Adipocyte (in vitro differentiated cells): ENCODE results near the gene MSMB.
"Not testable (repeated sequence)": the region's sequence is repeated elsewhere in the genome, so short reads cannot be mapped to it uniquely, and the experiment has no call there.

Source experiments
- DNase-seq: peaks from one replicate; pipeline ENCODE4 v3.0.0-alpha.2; 2015; ENCODE audit warnings: low read depth
- H3K27me3 ChIP-seq: replicated peaks from 2 replicates; pipeline ENCODE4 v1.7.0; 2013; ENCODE audit warnings: mild to moderate bottlenecking, low read length, moderate library complexity; ENCODE audit not compliant: control insufficient read depth, insufficient read depth
- H3K36me3 ChIP-seq: 2 replicates; pipeline ENCODE4 v1.7.0; 2013; ENCODE audit warnings: low read length, mild to moderate bottlenecking, moderate library complexity; ENCODE audit not compliant: control insufficient read depth, insufficient read depth, severe bottlenecking
- H3K4me1 ChIP-seq: 2 replicates; pipeline ENCODE4 v1.7.0; 2013; ENCODE audit warnings: mild to moderate bottlenecking, low read length, moderate library complexity; ENCODE audit not compliant: control insufficient read depth, insufficient read depth
- H3K4me3 ChIP-seq: 2 replicates; pipeline ENCODE4 v1.7.0; 2013; ENCODE audit warnings: mild to moderate bottlenecking, low read length, moderate library complexity
- H3K9ac ChIP-seq: 2 replicates; pipeline ENCODE4 v1.7.0; 2013; ENCODE audit warnings: mild to moderate bottlenecking, low read length, moderate library complexity
- H3K9me3 ChIP-seq: 2 replicates; pipeline ENCODE4 v1.7.0; 2013; ENCODE audit warnings: mild to moderate bottlenecking, low read length, moderate library complexity; ENCODE audit not compliant: control insufficient read depth

Gene MSMB

GRCh38 chr10:46046261-46046660 is at the start of gene MSMB:
TSS of gene MSMB (minus strand) at chr10:46046269. CDS start at chr10:46046237, 32 bp downstream.
- no peak within 1 kb of the TSS for H3K9ac ChIP-seq
- no peaks in the 10 kb centered on the region for H3K36me3 ChIP-seq
- H3K27me3 ChIP-seq, result peaks cover 46% of the 10 kb centered on the region
- no peak within 1 kb of the TSS for H3K4me3 ChIP-seq
- no peaks in the 10 kb centered on the region for H3K4me1 ChIP-seq
- H3K9me3 ChIP-seq, result no peaks in the 10 kb centered on the region
- DNase-seq, result no peak

GRCh38 chr10:46094931-46095750 is 49.1 kb upstream of the MSMB start:
- H3K4me3 ChIP-seq, result no peak overlapping the region
- no peaks in the 10 kb centered on the region for H3K36me3 ChIP-seq
- no peaks in the 10 kb centered on the region for H3K27me3 ChIP-seq
- H3K9me3 ChIP-seq, result peaks cover 3% of the 10 kb centered on the region
- H3K9ac ChIP-seq, result no peak overlapping the region
- no peaks in the 10 kb centered on the region for H3K4me1 ChIP-seq
- DNase-seq, result no peak

GRCh38 chr10:46094197-46094500 is 48.1 kb upstream of the MSMB start:
- H3K9ac ChIP-seq, result no peak overlapping the region
- H3K27me3 ChIP-seq, result no peaks in the 10 kb centered on the region
- H3K4me1 ChIP-seq, result no peaks in the 10 kb centered on the region
- DNase-seq, result no peak
- H3K36me3 ChIP-seq, result no peaks in the 10 kb centered on the region
- H3K4me3 ChIP-seq, result no peak overlapping the region
- H3K9me3 ChIP-seq, result peaks cover 2% of the 10 kb centered on the region

GRCh38 chr10:46093316-46094196 is 47.5 kb upstream of the MSMB start:
- H3K9me3 ChIP-seq, H3K4me1 ChIP-seq, H3K9ac ChIP-seq, H3K4me3 ChIP-seq, H3K36me3 ChIP-seq, DNase-seq, H3K27me3 ChIP-seq: not testable (repeated sequence)

GRCh38 chr10:46092524-46093081 is 46.5 kb upstream of the MSMB start:
- no peak for DNase-seq
- no peaks in the 10 kb centered on the region for H3K4me1 ChIP-seq
- H3K36me3 ChIP-seq, result no peaks in the 10 kb centered on the region
- no peak overlapping the region for H3K9ac ChIP-seq
- H3K4me3 ChIP-seq, result no peak overlapping the region
- no peaks in the 10 kb centered on the region for H3K27me3 ChIP-seq
- H3K9me3 ChIP-seq, result no peaks in the 10 kb centered on the region

GRCh38 chr10:46091828-46092523 is 45.9 kb upstream of the MSMB start:
- H3K4me3 ChIP-seq, result no peak overlapping the region
- no peaks in the 10 kb centered on the region for H3K9me3 ChIP-seq
- no peaks in the 10 kb centered on the region for H3K36me3 ChIP-seq
- DNase-seq, result no peak
- no peak overlapping the region for H3K9ac ChIP-seq
- no peaks in the 10 kb centered on the region for H3K27me3 ChIP-seq
- no peaks in the 10 kb centered on the region for H3K4me1 ChIP-seq

GRCh38 chr10:46091080-46091827 is 45.2 kb upstream of the MSMB start:
- Histone ChIP-seq H3K36me3 (no peaks in the 10 kb centered on the region), H3K4me1 (no peaks in the 10 kb centered on the region), H3K9me3 (no peaks in the 10 kb centered on the region), H3K27me3 (no peaks in the 10 kb centered on the region), H3K9ac (no peak overlapping the region), H3K4me3 (no peak overlapping the region)
- no peak for DNase-seq

GRCh38 chr10:46090258-46090812 is 44.3 kb upstream of the MSMB start:
- Histone ChIP-seq H3K4me3 (no peak overlapping the region), H3K27me3 (no peaks in the 10 kb centered on the region), H3K9me3 (no peaks in the 10 kb centered on the region), H3K4me1 (no peaks in the 10 kb centered on the region), H3K9ac (no peak overlapping the region), H3K36me3 (no peaks in the 10 kb centered on the region)
- DNase-seq, result no peak

- not testable (repeated sequence) for H3K36me3 ChIP-seq, H3K4me1 ChIP-seq, H3K4me3 ChIP-seq, H3K27me3 ChIP-seq, DNase-seq, H3K9ac ChIP-seq, H3K9me3 ChIP-seq
These were observed 41.3 kb upstream of the MSMB start for GRCh38 chr10:46087381-46087780.

- no peak for DNase-seq
- H3K27me3 ChIP-seq, result no peaks in the 10 kb centered on the region
- H3K4me1 ChIP-seq, result peaks cover 6% of the 10 kb centered on the region
- H3K36me3 ChIP-seq, result no peaks in the 10 kb centered on the region
- H3K9me3 ChIP-seq, result no peaks in the 10 kb centered on the region
- no peak overlapping the region for H3K9ac ChIP-seq
- no peak overlapping the region for H3K4me3 ChIP-seq
These were observed 38.5 kb upstream of the MSMB start for GRCh38 chr10:46084321-46085165.
